Ovary (tissue), 9 donors: ENCODE results near the gene ZNF529. TPM values are rescaled to one million over a fixed set of nuclear protein-coding genes. Genes with fewer than 3 reads are reported as not detected.

Experiments
- DNase-seq, 5 donors: peaks; one replicate each; pipeline ENCODE4 v3.0.0-alpha.2; 2019 to 2020
- H3K27ac ChIP-seq, 2 donors: fragments of 200-600 bp; one replicate each; pipeline versions ENCODE4 v1.5.1 to v1.8.0; 2019 to 2022
- H3K27me3 ChIP-seq: fragments of 200-600 bp; one replicate; pipeline ENCODE4 v1.8.0; 2022
- H3K36me3 ChIP-seq: fragments of 200-600 bp; sonication (generic); one replicate; pipeline ENCODE4 v1.5.1; 2019
- H3K4me1 ChIP-seq: one replicate; pipeline ENCODE4 v1.8.1; 2013; ENCODE audit warnings: mild to moderate bottlenecking, moderate library complexity; ENCODE audit not compliant: insufficient read depth
- H3K4me3 ChIP-seq: fragments of 200-600 bp; sonication (generic); one replicate; pipeline ENCODE4 v1.5.1; 2017
- H3K9me3 ChIP-seq, 2 donors: fragments of 200-600 bp in 1 of 2; sonication (generic) in 1 of 2; one replicate each; pipeline versions ENCODE4 v1.5.1 to v1.8.1; 2013 to 2019; ENCODE audit warnings: mild to moderate bottlenecking in 1 of 2, moderate library complexity in 1 of 2
- EP300 ChIP-seq: sonication (generic); formaldehyde crosslinking; IDR thresholded peaks from one replicate; pipeline ENCODE4 v1.6.1; 2017; ENCODE audit warnings: antibody characterized with exemption
- POLR2A ChIP-seq: fragments of 450-650 bp; IDR thresholded peaks from one replicate; pipeline ENCODE4 v1.6.1; 2017; ENCODE audit warnings: antibody characterized with exemption, mild to moderate bottlenecking, moderate library complexity
- WGBS, 3 donors: extraction: QIAGEN DNeasy Blood & Tissue Kit in 1 of 3; methylation state at CpG; one replicate each; pipeline versions ENCODE4 v1.1.5 to v1.1.7; 2013 to 2017; 5-methylcytosine and 5-hydroxymethylcytosine counted together
- intact Hi-C, 4 donors: fragments of 100-400 bp; cut with DNase I; formaldehyde crosslinking; loops; one replicate each; pipeline versions ENCODE4 v1.11.0 to v1.15.1; 2022 to 2023
- polyA plus RNA-seq, 2 donors: library from polyadenylated mRNA; stranded (reverse); fragments of 200-250 nt in 1 of 2; fragments of 350-450 nt in 1 of 2; fragmentation: Illumina TruSeq in 1 of 2; extraction: RNeasy Lipid Tissue Mini Kit (QIAGEN cat#74804) in 1 of 2; gene quantifications; one replicate each; pipeline ENCODE4 v1.2.3, GENCODE V29; 2013 to 2014
- total RNA-seq, 7 donors: library from RNA; depleted of rRNA in 2 of 7; stranded (reverse); fragments of >200 nt in 2 of 7; fragmentation: NEBNext Ultra II Directional in 3 of 7; extraction: Animal tissue kit (Norgen Biotek cat#: 25700) in 3 of 7; gene quantifications; one replicate each; pipeline versions ENCODE4 v1.1.0 to v1.2.4, GENCODE V29; 2016 to 2023
- TF ChIP-seq, protein P1 (sequence below), 3 donors: fragments of 450-650 bp in 2 of 3; fragments of 200-600 bp in 1 of 3; IDR thresholded peaks; one replicate each; pipeline versions ENCODE4 v1.5.1 to v1.8.0; 2016 to 2022; ENCODE audit warnings: antibody characterized with exemption in 3 of 3, mild to moderate bottlenecking in 1 of 3
- donor health status: DM: no; HTN: no; CAD: no; lungs with moderate emphysema.
- donor health status: DM: no; HTN: no; CAD: no.
- donor health status: Bipolar disorder and iron deficiency.
- donor health status: DM: yes; HTN: yes; CAD: no.
- donor health status: DM: no; HTN: no; CAD: no.
- donor health status: DM: yes; HTN: yes; CAD: no.

The ZNF529 gene
- total and polyA plus RNA-seq, 9 donors, result 5.8 to 24.5 (median 17.7) TPM

- Histone ChIP-seq H3K4me1 (peaks cover 2% of the 10 kb centered on the region), H3K27me3 (no peaks in the 10 kb centered on the region), H3K27ac (peak overlapping the region; percentile 1 to 50), H3K9me3 (peaks cover 0 to 30% of the 10 kb centered on the region in 2 donors), H3K4me3 (peak overlapping the region; percentile 85), H3K36me3 (no peaks in the 10 kb centered on the region)
- TF ChIP-seq POLR2A (no peak), EP300 (no peak)
- TF ChIP-seq, protein P1, sequence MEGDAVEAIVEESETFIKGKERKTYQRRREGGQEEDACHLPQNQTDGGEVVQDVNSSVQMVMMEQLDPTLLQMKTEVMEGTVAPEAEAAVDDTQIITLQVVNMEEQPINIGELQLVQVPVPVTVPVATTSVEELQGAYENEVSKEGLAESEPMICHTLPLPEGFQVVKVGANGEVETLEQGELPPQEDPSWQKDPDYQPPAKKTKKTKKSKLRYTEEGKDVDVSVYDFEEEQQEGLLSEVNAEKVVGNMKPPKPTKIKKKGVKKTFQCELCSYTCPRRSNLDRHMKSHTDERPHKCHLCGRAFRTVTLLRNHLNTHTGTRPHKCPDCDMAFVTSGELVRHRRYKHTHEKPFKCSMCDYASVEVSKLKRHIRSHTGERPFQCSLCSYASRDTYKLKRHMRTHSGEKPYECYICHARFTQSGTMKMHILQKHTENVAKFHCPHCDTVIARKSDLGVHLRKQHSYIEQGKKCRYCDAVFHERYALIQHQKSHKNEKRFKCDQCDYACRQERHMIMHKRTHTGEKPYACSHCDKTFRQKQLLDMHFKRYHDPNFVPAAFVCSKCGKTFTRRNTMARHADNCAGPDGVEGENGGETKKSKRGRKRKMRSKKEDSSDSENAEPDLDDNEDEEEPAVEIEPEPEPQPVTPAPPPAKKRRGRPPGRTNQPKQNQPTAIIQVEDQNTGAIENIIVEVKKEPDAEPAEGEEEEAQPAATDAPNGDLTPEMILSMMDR (IDR thresholded peaks at IDR 0.05), result no peak
- no peak for DNase-seq
- WGBS, 3 donors, result 0 to 1% (median 1%) methylated on average over 11 of the region's 11 CpGs
- intact Hi-C loops, result no loop called here
Observed at GRCh38 chr19:36572593-36573019, 486 bp downstream of the ZNF529 start.

DNA sequence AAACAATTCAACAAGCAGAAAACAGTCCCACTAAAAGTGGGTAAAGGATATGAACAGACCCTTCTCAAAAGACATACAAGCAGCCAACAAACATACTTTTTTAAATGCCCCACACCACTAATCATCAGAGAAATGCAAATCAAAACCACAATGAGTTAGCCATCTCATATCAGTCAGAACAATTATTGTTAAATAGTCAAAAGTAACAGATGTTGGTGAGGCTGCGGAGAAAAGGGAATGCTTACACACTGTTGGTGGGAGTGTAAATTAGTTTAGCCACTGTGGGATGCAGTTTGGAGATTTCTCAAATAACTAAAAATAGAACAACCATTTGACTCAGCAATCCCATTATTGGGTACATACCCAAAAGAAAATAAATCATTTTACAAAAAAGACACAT is 8.7 kb downstream of the ZNF529 start:
- peaks cover 3 to 59% of the 10 kb centered on the region in 2 donors for H3K9me3 ChIP-seq

DNA sequence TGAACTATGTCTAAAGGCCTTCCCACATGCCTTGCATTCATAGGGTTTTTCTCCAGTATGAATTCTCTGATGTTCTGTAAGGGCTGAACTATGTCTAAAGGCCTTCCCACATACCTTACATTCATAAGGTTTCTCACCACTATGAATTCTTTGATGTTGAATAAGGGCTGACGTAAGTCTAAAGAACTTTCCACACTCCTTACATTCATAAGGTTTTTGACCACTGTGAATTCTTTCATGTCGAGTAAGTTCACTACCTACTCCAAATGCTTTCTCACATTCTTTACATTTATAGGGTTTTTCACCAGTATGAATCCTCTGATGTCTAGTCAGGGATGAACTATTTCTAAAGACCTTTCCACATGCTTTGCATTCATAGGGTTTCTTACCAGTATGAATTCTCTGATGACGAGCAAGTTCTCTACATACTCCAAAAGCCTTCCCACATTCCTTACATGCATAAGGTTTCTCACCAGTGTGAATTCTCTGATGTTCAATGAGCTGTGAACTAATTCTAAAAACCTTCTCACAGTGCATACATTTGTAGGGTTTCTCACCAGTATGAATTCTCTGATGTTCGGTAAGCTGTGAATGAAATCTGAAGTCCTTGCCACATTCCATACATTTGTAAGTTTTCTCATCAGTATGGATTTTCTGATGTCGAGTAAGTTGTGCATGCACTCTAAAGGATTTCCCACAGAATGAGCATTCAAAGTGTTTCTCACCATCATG is 25.9 kb downstream of the ZNF529 start:
- WGBS, 3 donors, result 96 to 99% (median 97%) methylated on average over 5 of the region's 5 CpGs
- peaks cover 49 to 52% of the 10 kb centered on the region in 2 donors for H3K9me3 ChIP-seq
- intact Hi-C loops, result no loop called here

More for the DNA sequence above, 8.7 kb downstream of the ZNF529 start:
- Histone ChIP-seq H3K36me3 (no peaks in the 10 kb centered on the region), H3K4me3 (no peak overlapping the region), H3K27me3 (no peaks in the 10 kb centered on the region), H3K4me1 (no peaks in the 10 kb centered on the region), H3K27ac (no peak overlapping the region)
- no peak for DNase-seq
- TF ChIP-seq POLR2A (no peak), EP300 (no peak)
- TF ChIP-seq, protein P1 (IDR thresholded peaks at IDR 0.05), result no peak
- intact Hi-C loops, result no loop called here
- 99 to 100% (median 100%) methylated on average over 1 of the region's 1 CpG for WGBS, 3 donors

GRCh38 chr19:36528921-36529518 is 44.1 kb downstream of the ZNF529 start:
- intact Hi-C loops, result no loop called here
- 10 to 12% (median 11%) methylated on average over 12 of the region's 12 CpGs for WGBS, 3 donors
- H3K9me3 ChIP-seq, result peaks cover 0 to 20% of the 10 kb centered on the region in 2 donors
- TF ChIP-seq EP300 (no peak), POLR2A (no peak)
- TF ChIP-seq, protein P1 (IDR thresholded peaks at IDR 0.05), result no peak
- H3K27ac ChIP-seq, result peak overlapping the region in 1 of 2 donors; percentile 94
- DNase-seq, result peak in 1 of 5 donors; percentile 18
- H3K4me1 ChIP-seq, result peaks cover 6% of the 10 kb centered on the region
- peak overlapping the region; percentile 82 for H3K4me3 ChIP-seq
- H3K27me3 ChIP-seq, result no peaks in the 10 kb centered on the region
- H3K36me3 ChIP-seq, result no peaks in the 10 kb centered on the region

More for the DNA sequence above, 25.9 kb downstream of the ZNF529 start:
- H3K27me3 ChIP-seq, result no peaks in the 10 kb centered on the region
- H3K36me3 ChIP-seq, result peaks cover 4% of the 10 kb centered on the region
- no peak overlapping the region for H3K27ac ChIP-seq
- no peak overlapping the region for H3K4me3 ChIP-seq
- TF ChIP-seq, protein P1 (IDR thresholded peaks at IDR 0.05), result no peak
- TF ChIP-seq EP300 (no peak), POLR2A (no peak)
- no peaks in the 10 kb centered on the region for H3K4me1 ChIP-seq
- DNase-seq, result no peak
